Measurements from ENCODE around the gene KLHL6.

Gene KLHL6

GRCh38 chr3:183564046-183564445, 8.5 kb upstream of the KLHL6 start:
- no peak for DNase-seq (ENCODE audit: low read depth)

- DNase-seq (ENCODE audit: low read depth), result no peak
These were observed 8.0 kb upstream of the KLHL6 start for GRCh38 chr3:183563536-183563874.

DNA sequence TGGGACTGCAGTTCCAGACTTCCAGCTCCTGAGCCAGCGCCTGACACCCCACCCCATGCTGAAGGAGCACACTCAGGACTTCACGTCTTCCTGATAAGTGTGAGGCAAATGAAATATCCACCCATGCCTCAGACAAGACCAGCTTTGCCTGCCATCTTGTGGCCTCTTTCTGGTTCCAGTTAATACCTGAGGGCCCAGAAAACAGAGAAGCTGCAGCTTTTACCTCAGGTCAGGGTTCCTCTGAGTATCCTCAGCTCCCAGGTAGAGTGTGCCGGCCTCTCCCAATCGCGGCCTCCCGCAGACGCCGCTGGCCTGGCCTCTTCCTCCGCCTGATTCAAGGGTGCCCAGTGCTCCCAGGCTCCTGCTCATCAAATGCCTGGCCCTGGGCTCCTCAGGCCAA, 5.1 kb upstream of the KLHL6 start:
- peak; percentile 17 for DNase-seq (ENCODE audit: low read depth)

DNA sequence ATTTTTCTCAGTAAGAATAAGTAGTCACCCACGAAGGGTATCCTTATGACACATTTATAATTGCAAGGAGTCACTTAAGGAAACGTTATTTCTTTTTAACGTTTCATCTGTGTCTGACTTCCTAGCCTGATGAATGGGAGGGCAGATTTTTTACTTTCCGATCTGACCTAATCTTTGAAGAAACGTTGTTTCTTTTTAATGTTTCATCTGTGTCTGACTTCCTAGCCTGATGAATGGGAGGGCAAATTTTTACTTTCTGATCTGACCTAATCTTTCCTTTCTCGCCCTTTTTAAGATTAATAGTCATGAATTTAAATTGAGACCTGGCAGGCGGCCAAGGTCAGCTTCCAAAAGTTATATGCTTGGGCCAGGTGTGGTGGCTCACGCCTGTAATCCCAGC, 3.0 kb upstream of the KLHL6 start:
- DNase-seq (ENCODE audit: low read depth), result no peak

GRCh38 chr3:183556722-183557121, 1.2 kb upstream of the KLHL6 start:
- no peak for DNase-seq (ENCODE audit: low read depth)

DNA sequence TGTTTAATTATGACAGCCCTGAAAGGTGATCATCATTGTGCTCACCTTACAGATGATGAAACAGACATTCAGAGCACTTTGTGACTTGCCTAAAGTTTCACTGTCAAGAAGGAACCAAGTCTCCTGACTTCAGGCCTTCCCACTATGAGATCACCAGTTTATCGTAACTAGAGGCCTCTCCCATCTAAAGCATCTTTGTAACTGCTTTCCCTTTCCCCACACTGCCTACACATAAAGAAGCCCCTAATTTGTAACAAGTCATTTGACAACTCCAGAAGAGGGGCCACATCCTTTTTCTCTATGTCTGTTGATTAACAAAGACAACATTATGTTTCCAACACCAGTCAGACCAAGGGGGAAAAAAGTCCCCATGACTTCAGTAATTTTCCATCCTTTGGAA, 1.1 kb downstream of the KLHL6 start:
- DNase-seq (ENCODE audit: low read depth), result no peak

- DNase-seq (ENCODE audit: low read depth), result no peak
These were observed 2.0 kb downstream of the KLHL6 start for GRCh38 chr3:183553334-183554026.

- DNase-seq (ENCODE audit: low read depth), result no peak
These were observed 3.6 kb downstream of the KLHL6 start for GRCh38 chr3:183551930-183552329.

- DNase-seq (ENCODE audit: low read depth), result no peak
These were observed 7.2 kb downstream of the KLHL6 start for GRCh38 chr3:183548262-183548769.

DNA sequence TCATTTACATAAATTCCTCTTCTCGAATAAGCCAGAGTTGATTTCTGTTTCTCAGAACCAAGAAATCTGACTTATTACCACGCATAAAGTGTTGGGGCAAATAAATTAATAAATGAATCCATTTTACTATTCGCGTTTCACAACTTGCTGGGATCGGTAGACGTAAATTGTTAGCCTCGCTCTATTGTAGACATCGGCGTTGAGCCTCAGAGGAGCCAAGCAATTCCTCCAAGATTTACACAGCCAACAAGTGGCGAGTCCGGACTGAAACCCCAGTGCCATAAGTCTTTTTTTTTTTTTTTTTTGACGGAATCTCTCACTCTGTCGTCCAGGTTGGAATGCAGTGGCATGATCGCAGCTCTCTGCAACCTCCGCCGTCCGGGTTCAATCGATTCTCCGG, 8.9 kb downstream of the KLHL6 start:
- no peak for DNase-seq (ENCODE audit: low read depth)

GRCh38 chr3:183545708-183546107, 9.8 kb downstream of the KLHL6 start:
- DNase-seq (ENCODE audit: low read depth), result no peak

- no peak for DNase-seq (ENCODE audit: low read depth)
These were observed 13.2 kb downstream of the KLHL6 start for GRCh38 chr3:183542355-183542754.

GRCh38 chr3:183541738-183542137, 13.8 kb downstream of the KLHL6 start:
- DNase-seq (ENCODE audit: low read depth), result no peak

GRCh38 chr3:183541235-183541655, 14.3 kb downstream of the KLHL6 start:
- DNase-seq (ENCODE audit: low read depth), result no peak

- no peak for DNase-seq (ENCODE audit: low read depth)
These were observed 14.8 kb downstream of the KLHL6 start for GRCh38 chr3:183540501-183541234.

DNA sequence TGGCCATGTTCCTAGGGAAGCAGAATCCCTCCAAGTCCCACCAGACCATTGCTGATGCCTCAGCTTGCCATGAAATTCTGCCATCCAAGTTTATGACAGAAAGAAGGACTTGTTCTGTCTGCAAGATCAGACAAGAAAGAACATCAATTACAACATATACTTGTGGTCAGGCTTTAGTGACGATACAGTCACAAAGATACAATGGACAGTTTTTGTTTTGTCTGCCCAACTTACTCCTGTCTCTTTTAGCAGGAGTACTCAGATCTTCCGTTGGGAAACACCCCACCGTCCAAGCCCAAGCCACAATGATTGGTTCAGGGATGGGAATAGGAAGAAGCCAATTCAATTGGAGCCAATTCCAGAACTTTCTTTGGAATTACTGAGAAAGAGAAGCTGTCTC, 15.7 kb downstream of the KLHL6 start:
- no peak for DNase-seq (ENCODE audit: low read depth)

- DNase-seq (ENCODE audit: low read depth), result no peak
These were observed 17.0 kb downstream of the KLHL6 start for GRCh38 chr3:183538486-183538885.

GRCh38 chr3:183537295-183537730, 18.2 kb downstream of the KLHL6 start:
- no peak for DNase-seq (ENCODE audit: low read depth)

- DNase-seq (ENCODE audit: low read depth), result no peak
These were observed 19.1 kb downstream of the KLHL6 start for GRCh38 chr3:183536238-183536880.

- no peak for DNase-seq (ENCODE audit: low read depth)
These were observed 21.3 kb downstream of the KLHL6 start for GRCh38 chr3:183534249-183534648.

DNA sequence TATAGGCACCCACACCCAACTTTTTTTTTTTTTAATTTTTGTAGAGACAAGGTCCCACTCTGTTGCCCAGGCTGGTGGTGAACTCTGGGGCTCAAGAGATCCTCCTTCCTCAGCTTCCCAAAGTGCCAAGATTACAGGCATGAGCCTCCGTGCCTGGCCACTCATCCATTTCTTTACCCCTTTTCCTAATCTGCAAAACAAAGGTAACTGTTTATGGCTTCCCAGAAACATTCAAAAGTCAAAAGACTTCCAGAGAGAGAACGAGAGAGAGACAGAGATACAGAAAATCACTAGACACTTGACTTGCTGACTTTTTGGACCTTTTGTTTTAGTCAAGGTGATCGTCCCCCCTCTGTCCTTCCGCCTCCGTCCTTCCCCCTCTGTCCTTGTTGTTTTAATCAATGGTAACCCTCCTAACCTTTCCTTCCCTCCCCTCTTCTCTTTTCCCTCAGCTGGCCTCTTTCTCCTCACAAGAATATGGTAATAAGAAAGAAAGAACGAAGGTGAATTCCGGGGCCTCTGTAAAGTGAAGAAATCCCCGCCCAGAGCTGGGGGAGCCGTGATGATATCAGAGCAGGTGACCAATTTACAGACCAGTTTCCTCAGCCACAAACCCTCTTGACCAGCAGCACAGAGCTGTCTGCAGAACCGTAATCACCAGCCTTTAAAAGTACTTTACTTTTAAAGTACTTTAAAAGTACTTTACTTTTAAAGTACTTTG, 21.9 kb downstream of the KLHL6 start:
- DNase-seq (ENCODE audit: low read depth), result no peak

GRCh38 chr3:183532620-183533411, 22.7 kb downstream of the KLHL6 start:
- DNase-seq (ENCODE audit: low read depth), result no peak
